H7 (cell line): Measurements from ENCODE around the gene COPG1. TPM values are rescaled to one million over a fixed set of nuclear protein-coding genes. Genes with fewer than 3 reads are reported as not detected.
"Not testable (repeated sequence)": the region's sequence is repeated elsewhere in the genome, so short reads cannot be mapped to it uniquely, and the experiment has no call there.

Source experiments
- DNase-seq: peaks from one replicate; pipeline ENCODE4 v3.0.0; 2012
- H3K27me3 ChIP-seq: 2 replicates; pipeline ENCODE4 v1.6.0; 2011; ENCODE audit warnings: mild to moderate bottlenecking, low read length; ENCODE audit not compliant: control insufficient read depth, insufficient read depth
- H3K36me3 ChIP-seq: replicated peaks from 2 replicates; pipeline ENCODE4 v1.5.1; 2011; ENCODE audit warnings: low read length; ENCODE audit not compliant: control insufficient read depth, insufficient read depth
- H3K4me3 ChIP-seq: 2 replicates; pipeline ENCODE4 v1.5.1; 2011; ENCODE audit warnings: low read depth, mild to moderate bottlenecking, control low read depth, low read length, moderate library complexity; ENCODE audit not compliant: insufficient read depth
- total RNA-seq: library from RNA; depleted of rRNA; stranded (reverse); fragments of >200 nt; shearing (Covaris generic); gene quantifications from 2 replicates; pipeline ENCODE4 v1.2.3, GENCODE V29; 2014; rRNA removed

COPG1 gene, protein sequence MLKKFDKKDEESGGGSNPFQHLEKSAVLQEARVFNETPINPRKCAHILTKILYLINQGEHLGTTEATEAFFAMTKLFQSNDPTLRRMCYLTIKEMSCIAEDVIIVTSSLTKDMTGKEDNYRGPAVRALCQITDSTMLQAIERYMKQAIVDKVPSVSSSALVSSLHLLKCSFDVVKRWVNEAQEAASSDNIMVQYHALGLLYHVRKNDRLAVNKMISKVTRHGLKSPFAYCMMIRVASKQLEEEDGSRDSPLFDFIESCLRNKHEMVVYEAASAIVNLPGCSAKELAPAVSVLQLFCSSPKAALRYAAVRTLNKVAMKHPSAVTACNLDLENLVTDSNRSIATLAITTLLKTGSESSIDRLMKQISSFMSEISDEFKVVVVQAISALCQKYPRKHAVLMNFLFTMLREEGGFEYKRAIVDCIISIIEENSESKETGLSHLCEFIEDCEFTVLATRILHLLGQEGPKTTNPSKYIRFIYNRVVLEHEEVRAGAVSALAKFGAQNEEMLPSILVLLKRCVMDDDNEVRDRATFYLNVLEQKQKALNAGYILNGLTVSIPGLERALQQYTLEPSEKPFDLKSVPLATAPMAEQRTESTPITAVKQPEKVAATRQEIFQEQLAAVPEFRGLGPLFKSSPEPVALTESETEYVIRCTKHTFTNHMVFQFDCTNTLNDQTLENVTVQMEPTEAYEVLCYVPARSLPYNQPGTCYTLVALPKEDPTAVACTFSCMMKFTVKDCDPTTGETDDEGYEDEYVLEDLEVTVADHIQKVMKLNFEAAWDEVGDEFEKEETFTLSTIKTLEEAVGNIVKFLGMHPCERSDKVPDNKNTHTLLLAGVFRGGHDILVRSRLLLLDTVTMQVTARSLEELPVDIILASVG
- 138 TPM in 2 replicates for total RNA-seq

- peak within 1 kb of the TSS; percentile 94 for H3K4me3 ChIP-seq
- no peaks in the 10 kb centered on the region for H3K27me3 ChIP-seq
- peak; percentile 98 for DNase-seq
Measured at GRCh38 chr3:129249284-129250065, at the start of gene COPG1. Gene COPG1, plus strand, starts transcription at chr3:129249606. Its CDS starts 104 bp downstream, at chr3:129249710.

DNA sequence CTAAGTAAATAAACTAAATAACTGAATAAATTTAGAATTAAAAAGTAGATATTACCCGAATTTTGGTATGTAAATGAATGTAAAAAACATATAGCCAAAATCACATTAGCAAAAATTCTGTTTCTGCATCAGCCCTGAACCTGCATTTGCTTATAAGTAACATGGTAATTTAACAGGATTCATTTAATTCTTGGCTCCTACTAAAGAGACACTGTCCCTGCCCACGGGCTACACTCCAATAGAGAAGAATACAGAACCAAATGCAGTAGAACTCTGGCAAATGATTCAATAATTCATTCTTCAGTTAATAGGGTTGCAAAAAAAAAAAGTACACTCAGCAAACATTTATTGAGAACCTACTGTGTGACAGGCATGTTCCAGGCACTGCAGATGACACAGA lies 44.9 kb upstream of the COPG1 start:
- Histone ChIP-seq H3K4me3 (no peak overlapping the region), H3K36me3 (no peaks in the 10 kb centered on the region), H3K27me3 (no peaks in the 10 kb centered on the region)
- no peak for DNase-seq

More at GRCh38 chr3:129249284-129250065, at the start of gene COPG1:
- H3K36me3 ChIP-seq, result peaks cover 22% of the 10 kb centered on the region

DNA sequence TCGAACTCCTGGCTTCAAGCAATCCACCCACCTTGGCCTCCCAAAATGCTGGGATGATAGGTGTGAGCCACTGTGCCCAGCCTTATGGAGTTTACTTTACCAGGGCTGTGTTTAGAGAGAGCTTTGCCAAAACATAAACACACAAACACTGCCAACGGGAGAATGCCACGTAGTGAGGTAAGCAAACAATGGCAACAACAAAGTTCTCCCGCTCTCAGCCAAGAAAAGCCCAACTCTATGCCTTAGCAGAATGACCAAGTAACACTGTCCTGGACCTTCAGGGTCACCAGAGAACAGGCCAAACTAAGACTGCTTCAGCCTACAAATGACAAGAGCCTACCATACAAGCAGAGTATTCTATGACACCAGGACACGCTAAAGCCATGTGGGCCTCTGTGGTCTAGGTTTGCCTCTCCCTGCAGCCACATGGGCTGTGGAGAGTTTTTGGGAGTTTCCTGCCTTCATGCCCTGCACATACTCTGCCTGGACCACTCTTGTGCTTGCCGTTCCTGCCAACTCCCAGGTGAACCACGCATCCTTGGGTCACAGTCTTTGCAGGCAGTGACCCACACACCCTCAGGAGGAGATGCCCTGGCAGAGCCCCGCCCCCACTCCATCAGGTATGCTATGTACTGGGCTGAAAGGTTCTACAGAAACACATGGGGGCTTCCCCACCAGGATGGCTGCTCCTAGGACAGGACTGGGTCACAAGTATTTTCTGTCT lies 44.1 kb upstream of the COPG1 start:
- Histone ChIP-seq H3K27me3 (no peaks in the 10 kb centered on the region), H3K4me3 (no peak overlapping the region), H3K36me3 (no peaks in the 10 kb centered on the region)
- no peak for DNase-seq

GRCh38 chr3:129207479-129207878 lies 41.9 kb upstream of the COPG1 start:
- DNase-seq, result no peak
- Histone ChIP-seq H3K36me3 (no peaks in the 10 kb centered on the region), H3K27me3 (no peaks in the 10 kb centered on the region), H3K4me3 (no peak overlapping the region)

GRCh38 chr3:129211345-129211744 lies 38.1 kb upstream of the COPG1 start:
- no peak for DNase-seq
- no peaks in the 10 kb centered on the region for H3K36me3 ChIP-seq
- no peak overlapping the region for H3K4me3 ChIP-seq
- H3K27me3 ChIP-seq, result no peaks in the 10 kb centered on the region

DNA sequence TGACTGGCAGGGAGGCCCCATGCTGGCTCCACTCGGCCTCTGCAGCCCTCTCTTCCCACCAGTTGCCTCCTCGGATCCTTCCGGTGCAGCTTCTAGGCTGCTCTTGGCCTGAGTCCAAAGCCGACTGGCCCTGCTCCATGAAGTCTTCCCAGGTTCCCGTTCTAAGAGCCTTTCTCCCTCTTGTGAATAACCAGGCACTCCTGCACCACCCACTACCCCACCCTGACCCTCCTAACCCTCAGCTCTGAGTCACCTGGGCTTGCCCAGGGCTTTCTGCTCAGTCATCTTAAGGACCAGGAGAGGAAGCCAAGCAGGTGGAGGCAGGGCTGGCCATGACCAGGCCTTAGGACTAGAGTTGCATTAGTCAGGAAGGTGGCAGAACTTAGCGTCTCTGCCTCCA lies 37.6 kb upstream of the COPG1 start:
- DNase-seq, result no peak
- Histone ChIP-seq H3K27me3 (no peaks in the 10 kb centered on the region), H3K36me3 (no peaks in the 10 kb centered on the region), H3K4me3 (no peak overlapping the region)

DNA sequence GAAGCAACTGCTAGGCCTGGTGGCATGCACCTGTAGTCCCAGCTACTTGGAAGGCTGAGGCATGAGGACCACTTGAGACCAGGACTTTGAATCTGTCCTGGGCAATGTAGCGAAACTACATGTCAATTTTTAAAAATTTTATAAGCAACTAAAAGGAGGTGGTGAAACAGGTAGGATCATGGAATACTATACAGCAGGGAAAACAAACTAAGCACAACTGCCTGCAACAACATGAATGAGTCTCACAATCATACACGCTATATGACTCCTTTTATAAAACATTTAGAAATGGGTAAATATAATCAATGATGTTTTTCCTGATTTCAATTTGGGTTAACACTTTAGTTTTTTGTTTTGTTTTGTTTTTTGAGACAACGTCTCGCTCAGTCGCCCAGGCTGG lies 36.2 kb upstream of the COPG1 start:
- Histone ChIP-seq H3K36me3 (no peaks in the 10 kb centered on the region), H3K4me3 (no peak overlapping the region), H3K27me3 (no peaks in the 10 kb centered on the region)
- DNase-seq, result no peak

DNA sequence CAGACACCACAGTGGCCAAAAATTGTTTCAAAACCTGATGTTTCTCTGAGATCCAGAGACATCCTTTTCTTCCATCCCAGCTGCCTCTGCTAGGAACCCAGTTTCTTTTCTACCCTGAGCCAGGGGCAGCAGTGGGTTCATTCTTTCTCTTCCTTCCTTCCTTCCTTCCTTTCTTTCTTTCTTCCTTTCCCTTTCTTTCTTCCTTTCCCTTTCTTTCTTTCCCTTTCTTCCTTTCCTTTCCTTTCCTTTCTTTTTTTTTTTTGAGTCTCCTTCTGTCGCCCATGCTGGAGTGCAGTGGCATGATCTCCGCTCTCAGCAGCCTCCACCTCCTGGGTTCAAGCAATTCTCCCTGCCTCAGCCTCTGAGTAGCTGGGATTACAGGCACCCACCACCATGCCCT lies 30.7 kb upstream of the COPG1 start:
- H3K36me3 ChIP-seq, result no peaks in the 10 kb centered on the region
- no peaks in the 10 kb centered on the region for H3K27me3 ChIP-seq
- no peak overlapping the region for H3K4me3 ChIP-seq
- DNase-seq, result no peak

DNA sequence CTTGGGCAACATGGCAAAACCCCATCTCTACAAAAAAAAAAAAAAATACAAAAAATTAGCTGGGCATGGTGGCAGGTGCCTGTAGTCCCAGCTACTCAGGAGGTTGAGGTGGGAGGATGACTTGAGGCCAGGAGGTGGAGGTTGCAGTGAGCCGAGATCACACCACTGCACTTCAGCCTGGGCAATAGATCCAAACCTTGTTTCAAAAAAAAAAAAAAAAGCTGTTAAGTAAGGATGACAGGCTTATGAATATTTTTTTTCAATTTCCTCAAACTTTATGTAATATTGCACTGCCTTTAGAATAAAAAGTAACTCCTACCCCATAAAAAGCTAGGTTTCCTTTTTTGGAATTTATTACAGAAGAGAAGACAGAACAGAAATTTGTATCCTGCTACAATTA lies 25.0 kb upstream of the COPG1 start:
- H3K27me3 ChIP-seq, H3K4me3 ChIP-seq, DNase-seq, H3K36me3 ChIP-seq: not testable (repeated sequence)

GRCh38 chr3:129224984-129225393 lies 24.4 kb upstream of the COPG1 start:
- no peak for DNase-seq

GRCh38 chr3:129226374-129226773 lies 23.0 kb upstream of the COPG1 start:
- H3K36me3 ChIP-seq, result no peaks in the 10 kb centered on the region
- H3K27me3 ChIP-seq, result no peaks in the 10 kb centered on the region
- DNase-seq, result no peak
- H3K4me3 ChIP-seq, result no peak overlapping the region

More at GRCh38 chr3:129224984-129225393, 24.4 kb upstream of the COPG1 start:
- Histone ChIP-seq H3K27me3 (no peaks in the 10 kb centered on the region), H3K36me3 (no peaks in the 10 kb centered on the region), H3K4me3 (no peak overlapping the region)

DNA sequence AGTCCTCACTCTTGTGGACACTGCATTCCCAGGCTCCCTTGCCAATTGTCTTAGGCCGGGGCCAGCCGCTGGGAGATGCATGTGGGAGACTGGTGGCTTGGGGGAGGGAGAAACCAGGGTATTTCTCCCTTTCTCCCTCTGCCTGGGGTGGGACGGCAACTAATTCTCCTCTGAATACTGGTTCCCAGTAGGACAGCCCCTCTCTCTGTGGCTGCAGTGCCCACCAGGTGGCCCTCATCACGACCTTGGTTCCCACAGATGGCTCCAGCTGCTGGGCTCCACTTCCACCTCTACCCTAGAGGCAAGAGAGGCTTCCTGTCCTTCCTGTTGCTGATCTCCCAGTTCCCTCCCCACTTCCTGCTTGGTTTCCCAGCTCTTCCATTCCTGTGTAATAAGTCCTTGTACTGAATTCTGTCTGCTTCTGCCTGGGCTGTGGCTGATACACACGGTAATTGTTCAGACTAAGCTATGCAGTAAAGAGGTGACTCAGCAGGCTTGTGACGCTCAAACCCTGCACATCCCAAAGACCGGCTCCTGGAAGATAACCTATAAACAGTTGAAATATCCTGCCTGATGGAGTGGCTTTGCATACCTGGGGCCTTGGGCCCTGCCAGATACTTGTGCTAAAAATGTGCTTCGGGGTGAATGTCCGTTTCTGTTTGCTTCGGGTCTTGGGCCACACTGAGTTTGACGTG lies 20.4 kb upstream of the COPG1 start:
- Histone ChIP-seq H3K36me3 (no peaks in the 10 kb centered on the region), H3K4me3 (no peak overlapping the region), H3K27me3 (no peaks in the 10 kb centered on the region)
- no peak for DNase-seq

DNA sequence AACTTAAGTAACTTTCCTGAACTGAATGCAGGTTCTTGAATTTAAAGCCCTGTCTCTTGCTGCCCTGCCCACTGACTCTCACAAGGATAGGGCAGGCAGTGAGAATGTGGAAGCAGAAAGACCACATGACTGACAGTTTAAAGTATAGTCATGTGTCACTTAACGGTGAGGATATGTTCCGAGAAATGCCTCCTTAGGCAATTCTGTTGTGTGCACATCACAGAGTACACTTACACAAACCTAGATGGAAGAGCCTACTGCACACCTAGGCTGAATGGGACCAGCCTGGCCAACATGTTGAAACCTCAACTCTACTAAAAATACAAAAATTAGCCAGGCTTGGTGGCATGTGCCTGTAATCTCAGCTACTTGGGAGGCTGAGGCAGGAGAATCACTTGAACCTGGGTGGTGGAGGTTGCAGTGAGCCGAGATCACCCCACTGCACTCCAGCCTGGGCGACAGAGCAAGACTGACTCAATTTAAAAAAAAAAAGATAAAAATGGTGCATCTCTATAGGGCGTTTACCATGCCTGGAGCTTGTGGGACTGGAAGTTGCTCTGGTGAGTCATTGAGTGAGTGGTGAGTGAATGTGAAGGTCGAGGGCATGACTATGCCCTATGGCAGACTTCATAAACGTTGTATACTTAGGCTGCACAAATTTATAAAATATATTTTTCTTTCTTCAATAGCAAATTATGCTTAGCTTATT lies 18.9 kb upstream of the COPG1 start:
- no peaks in the 10 kb centered on the region for H3K36me3 ChIP-seq
- no peak overlapping the region for H3K4me3 ChIP-seq
- no peak for DNase-seq
- no peaks in the 10 kb centered on the region for H3K27me3 ChIP-seq
